ENCODE data around the gene IFNA6.

GRCh38 chr9:21331676-21332402, 18.8 kb downstream of the IFNA6 start:
- TF ChIP-seq TAF1 (IDR thresholded peaks at IDR 0.05; ENCODE audit: low read depth, low read length) (no peak), POLR2A (IDR thresholded peaks at IDR 0.05; ENCODE audit: low read depth, low read length) (no peak), PAX5 (IDR thresholded peaks at IDR 0.05; ENCODE audit: insufficient read depth, low read length, severe bottlenecking) (no peak), POLR2AphosphoS5 (IDR thresholded peaks at IDR 0.05; ENCODE audit: low read depth, low read length) (no peak)

Data from GM12891 (cell line).